Muscle of arm (tissue), 12 donors: ENCODE measurements around the gene SEC16B. TPM values are rescaled to one million over a fixed set of nuclear protein-coding genes. Genes with fewer than 3 reads are reported as not detected.

Experiments
- DNase-seq: peaks from one replicate; pipeline ENCODE4 v3.0.0-alpha.2; 2013
- polyA plus RNA-seq, 12 donors: library from polyadenylated mRNA; unstranded; fragments of 120-200 nt; gene quantifications; one replicate each; pipeline ENCODE4 v1.2.1, GENCODE V29; 2013; ENCODE audit not compliant: insufficient read length in 12 of 12

The SEC16B gene
- polyA plus RNA-seq, 12 donors = 3.8 to 11.4 (median 5.9) TPM; not detected in 1

- no peak for DNase-seq
These were observed 27.9 kb downstream of the SEC16B start for GRCh38 chr1:177941976-177942375.

GRCh38 chr1:177940682-177941081, 29.2 kb downstream of the SEC16B start:
- no peak for DNase-seq

- no peak for DNase-seq
These were observed 31.9 kb downstream of the SEC16B start for GRCh38 chr1:177937931-177938330.

GRCh38 chr1:177937174-177937770, 32.6 kb downstream of the SEC16B start:
- no peak for DNase-seq

GRCh38 chr1:177935638-177936415, 34.0 kb downstream of the SEC16B start:
- no peak for DNase-seq

GRCh38 chr1:177934927-177935326, 34.9 kb downstream of the SEC16B start:
- DNase-seq = no peak

GRCh38 chr1:177934461-177934860, 35.4 kb downstream of the SEC16B start:
- no peak for DNase-seq

- DNase-seq = no peak
These were observed 36.0 kb downstream of the SEC16B start for GRCh38 chr1:177933881-177934280.

GRCh38 chr1:177932123-177932522, 37.7 kb downstream of the SEC16B start:
- DNase-seq = no peak

- DNase-seq = no peak
These were observed 40.9 kb downstream of the SEC16B start for GRCh38 chr1:177928952-177929351.

GRCh38 chr1:177928194-177928593, 41.7 kb downstream of the SEC16B start:
- DNase-seq = no peak

GRCh38 chr1:177927021-177927596, 42.7 kb downstream of the SEC16B start:
- DNase-seq = no peak

GRCh38 chr1:177926201-177926600, 43.7 kb downstream of the SEC16B start:
- no peak for DNase-seq

GRCh38 chr1:177925006-177925405, 44.9 kb downstream of the SEC16B start:
- no peak for DNase-seq

GRCh38 chr1:177923441-177923840, 46.4 kb downstream of the SEC16B start:
- no peak for DNase-seq

- no peak for DNase-seq
These were observed 47.6 kb downstream of the SEC16B start for GRCh38 chr1:177922209-177922608.

GRCh38 chr1:177921590-177921989, 48.3 kb downstream of the SEC16B start:
- no peak for DNase-seq

- DNase-seq = no peak
These were observed 49.8 kb downstream of the SEC16B start for GRCh38 chr1:177920091-177920490.

GRCh38 chr1:177915641-177916040, 54.2 kb downstream of the SEC16B start:
- no peak for DNase-seq

GRCh38 chr1:177914603-177915002, 55.3 kb downstream of the SEC16B start:
- no peak for DNase-seq

- DNase-seq = no peak
These were observed 55.9 kb downstream of the SEC16B start for GRCh38 chr1:177913762-177914540.

- no peak for DNase-seq
These were observed 56.9 kb downstream of the SEC16B start for GRCh38 chr1:177912991-177913390.
